ENCODE results near the gene PRKCE. TPM values are rescaled to one million over a fixed set of nuclear protein-coding genes. Genes with fewer than 3 reads are reported as not detected.

Gene PRKCE
- polyA plus RNA-seq, 1 of the 3 experiments (the other 2 are of a cell fraction) = 16.3 TPM

GRCh38 chr2:45952591-45952990 lies 301.1 kb downstream of the PRKCE start:
- Histone ChIP-seq H3K4me3 (ENCODE audit: low read depth in 2 of 2, low read length in 1 of 2) (no peak overlapping the region), H3K27me3 (ENCODE audit: insufficient read depth) (no peaks in the 10 kb centered on the region), H2AFZ (ENCODE audit: low read depth) (no peak overlapping the region), H3K27ac (ENCODE audit: low read depth in 2 of 2, low read length in 1 of 2) (no peak overlapping the region), H3K4me1 (ENCODE audit: control insufficient read depth in 1 of 2, insufficient read depth in 2 of 2, low read depth in 1 of 2, low read length in 1 of 2) (peaks cover 0 to 13% of the 10 kb centered on the region in 2 experiments; a peak in 2 of 4 replicates), H3K9me2 (no peaks in the 10 kb centered on the region), H3K4me2 (no peak overlapping the region), H3K9ac (no peak overlapping the region), H4K20me1 (ENCODE audit: insufficient read depth) (no peaks in the 10 kb centered on the region), H3K79me2 (ENCODE audit: insufficient read depth) (peaks cover 5% of the 10 kb centered on the region; the same call in 1 of the 2 replicates), H3K36me3 (replicated peaks in 1 of 2; ENCODE audit: control insufficient read depth in 1 of 2, insufficient read depth in 2 of 2, low read length in 1 of 2) (no peaks in the 10 kb centered on the region), H3K9me3 (no peaks in the 10 kb centered on the region), H3F3A (replicated peaks; ENCODE audit: insufficient read depth) (no peaks in the 10 kb centered on the region)
- CTCF ChIA-PET = interaction anchor here (1.5 to 3.0 kb wide), 2 partner anchors 24 to 41 kb away, joined by 4 to 11 read pairs; no protein-coding TSS in a partner anchor
- POLR2A ChIA-PET = no interaction called here
- TF ChIP-seq EZH2phosphoT487 (IDR thresholded peaks at IDR 0.05; ENCODE audit: borderline replicate concordance, low read depth) (no peak), FOSL2 (IDR thresholded peaks at IDR 0.05; ENCODE audit: borderline replicate concordance, low read depth) (no peak)
- TF ChIP-seq, protein P1, sequence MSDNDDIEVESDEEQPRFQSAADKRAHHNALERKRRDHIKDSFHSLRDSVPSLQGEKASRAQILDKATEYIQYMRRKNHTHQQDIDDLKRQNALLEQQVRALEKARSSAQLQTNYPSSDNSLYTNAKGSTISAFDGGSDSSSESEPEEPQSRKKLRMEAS (IDR thresholded peaks at IDR 0.05; ENCODE audit: low read depth) = no peak
- TF ChIP-seq, protein P2, sequence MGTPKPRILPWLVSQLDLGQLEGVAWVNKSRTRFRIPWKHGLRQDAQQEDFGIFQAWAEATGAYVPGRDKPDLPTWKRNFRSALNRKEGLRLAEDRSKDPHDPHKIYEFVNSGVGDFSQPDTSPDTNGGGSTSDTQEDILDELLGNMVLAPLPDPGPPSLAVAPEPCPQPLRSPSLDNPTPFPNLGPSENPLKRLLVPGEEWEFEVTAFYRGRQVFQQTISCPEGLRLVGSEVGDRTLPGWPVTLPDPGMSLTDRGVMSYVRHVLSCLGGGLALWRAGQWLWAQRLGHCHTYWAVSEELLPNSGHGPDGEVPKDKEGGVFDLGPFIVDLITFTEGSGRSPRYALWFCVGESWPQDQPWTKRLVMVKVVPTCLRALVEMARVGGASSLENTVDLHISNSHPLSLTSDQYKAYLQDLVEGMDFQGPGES (IDR thresholded peaks at IDR 0.05; ENCODE audit: low read depth, low read length) = no peak
- WGBS (ENCODE audit: low lambda C conversion rate) = 96% methylated on average over 4 of the region's 4 CpGs
- no peak for DNase-seq

DNA sequence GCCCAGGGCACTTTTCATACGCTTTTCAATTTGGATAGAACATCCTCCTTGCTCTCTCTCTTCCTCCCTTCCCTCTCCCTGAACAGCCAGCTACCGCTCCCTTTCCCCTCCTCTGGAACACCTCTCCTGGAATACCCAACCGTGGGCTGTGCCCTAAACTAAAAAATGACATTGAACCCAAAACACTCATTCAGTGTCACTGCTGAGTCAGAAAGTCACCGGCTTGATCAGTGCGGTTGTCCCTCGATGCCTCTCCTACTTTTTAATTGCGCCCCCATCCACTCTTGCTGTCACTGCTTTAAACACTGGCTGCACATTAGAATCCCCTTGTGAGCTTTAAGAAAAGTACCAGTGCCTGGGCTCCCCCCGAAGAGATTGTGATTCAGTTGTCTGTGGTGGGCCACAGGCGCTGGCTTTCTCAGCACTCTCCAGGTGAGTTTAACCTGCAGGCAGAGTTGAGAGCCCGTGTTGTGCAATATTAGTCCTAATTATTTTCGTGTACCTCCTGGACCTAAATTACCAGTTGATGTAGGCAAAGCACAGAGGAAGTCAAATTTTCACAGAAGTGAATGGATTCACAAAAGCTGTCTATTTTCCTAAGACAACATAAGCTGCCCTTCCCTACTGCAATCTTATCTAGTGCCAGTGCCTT lies 302.0 kb downstream of the PRKCE start:
- no peak for TF ChIP-seq TEAD4 (IDR thresholded peaks at IDR 0.05; ENCODE audit: borderline replicate concordance, insufficient read depth)
- no peak for TF ChIP-seq TAF1 (IDR thresholded peaks at IDR 0.05; ENCODE audit: borderline replicate concordance, low read depth, low read length)
- no peak for TF ChIP-seq EZH2phosphoT487 (IDR thresholded peaks at IDR 0.05; ENCODE audit: borderline replicate concordance, low read depth)
- TF ChIP-seq, protein P3, sequence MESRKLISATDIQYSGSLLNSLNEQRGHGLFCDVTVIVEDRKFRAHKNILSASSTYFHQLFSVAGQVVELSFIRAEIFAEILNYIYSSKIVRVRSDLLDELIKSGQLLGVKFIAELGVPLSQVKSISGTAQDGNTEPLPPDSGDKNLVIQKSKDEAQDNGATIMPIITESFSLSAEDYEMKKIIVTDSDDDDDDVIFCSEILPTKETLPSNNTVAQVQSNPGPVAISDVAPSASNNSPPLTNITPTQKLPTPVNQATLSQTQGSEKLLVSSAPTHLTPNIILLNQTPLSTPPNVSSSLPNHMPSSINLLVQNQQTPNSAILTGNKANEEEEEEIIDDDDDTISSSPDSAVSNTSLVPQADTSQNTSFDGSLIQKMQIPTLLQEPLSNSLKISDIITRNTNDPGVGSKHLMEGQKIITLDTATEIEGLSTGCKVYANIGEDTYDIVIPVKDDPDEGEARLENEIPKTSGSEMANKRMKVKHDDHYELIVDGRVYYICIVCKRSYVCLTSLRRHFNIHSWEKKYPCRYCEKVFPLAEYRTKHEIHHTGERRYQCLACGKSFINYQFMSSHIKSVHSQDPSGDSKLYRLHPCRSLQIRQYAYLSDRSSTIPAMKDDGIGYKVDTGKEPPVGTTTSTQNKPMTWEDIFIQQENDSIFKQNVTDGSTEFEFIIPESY (IDR thresholded peaks at IDR 0.05; ENCODE audit: borderline replicate concordance, low read depth) = no peak
- TF ChIP-seq RCOR1 (IDR thresholded peaks at IDR 0.05; ENCODE audit: low read length) = no peak
- no peak for TF ChIP-seq GABPA (IDR thresholded peaks at IDR 0.05; ENCODE audit: low read depth)
- CTCF ChIA-PET = interaction anchor here (0.9 to 3.0 kb wide), 6 partner anchors 8 to 311 kb away, joined by 3 to 11 read pairs (median 4); no protein-coding TSS in a partner anchor

More for the DNA sequence above, 302.0 kb downstream of the PRKCE start:
- POLR2A ChIA-PET = no interaction called here
- Histone ChIP-seq H3K27ac (ENCODE audit: low read depth in 2 of 2, low read length in 1 of 2) (no peak overlapping the region), H3K4me1 (ENCODE audit: control insufficient read depth in 1 of 2, insufficient read depth in 2 of 2, low read depth in 1 of 2, low read length in 1 of 2) (peaks cover 0 to 13% of the 10 kb centered on the region in 2 experiments; a peak in 2 of 4 replicates), H2AFZ (ENCODE audit: low read depth) (no peak overlapping the region), H3K9me3 (no peaks in the 10 kb centered on the region), H3K27me3 (ENCODE audit: insufficient read depth) (no peaks in the 10 kb centered on the region), H3K36me3 (replicated peaks in 1 of 2; ENCODE audit: control insufficient read depth in 1 of 2, insufficient read depth in 2 of 2, low read length in 1 of 2) (no peaks in the 10 kb centered on the region), H3K9me2 (no peaks in the 10 kb centered on the region), H3K9ac (no peak overlapping the region), H3K79me2 (ENCODE audit: insufficient read depth) (peaks cover 5% of the 10 kb centered on the region; the same call in 1 of the 2 replicates), H3K4me3 (ENCODE audit: low read depth in 2 of 2, low read length in 1 of 2) (no peak overlapping the region), H4K20me1 (ENCODE audit: insufficient read depth) (no peaks in the 10 kb centered on the region), H3F3A (replicated peaks; ENCODE audit: insufficient read depth) (no peaks in the 10 kb centered on the region), H3K4me2 (no peak overlapping the region)
- 94% methylated on average over 11 of the region's 11 CpGs for WGBS (ENCODE audit: low lambda C conversion rate)
- DNase-seq = no peak

All from SK-N-SH (cell line).